Esophagus squamous epithelium (tissue), 4 donors: Measurements from ENCODE around the gene DYRK1A.

ENCODE experiments used
- CTCF ChIP-seq, 6 experiments: fragments of 450-650 bp in 4 of 6; fragments of 200-600 bp in 2 of 6; sonication (generic) in 2 of 6; IDR thresholded peaks; one replicate each; pipeline ENCODE4 v1.5.1; 2016 to 2019; ENCODE audit warnings: antibody characterized with exemption in 6 of 6, mild to moderate bottlenecking in 4 of 6, moderate library complexity in 4 of 6
- POLR2A ChIP-seq, 4 donors: fragments of 450-650 bp; IDR thresholded peaks; one replicate each; pipeline ENCODE4 v1.6.1; 2017; ENCODE audit warnings: antibody characterized with exemption in 4 of 4, mild to moderate bottlenecking in 4 of 4, moderate library complexity in 3 of 4

- no peak for TF ChIP-seq CTCF (IDR thresholded peaks at IDR 0.05)
- no peak for TF ChIP-seq POLR2A (IDR thresholded peaks at IDR 0.05)
Measured at GRCh38 chr21:37548521-37548981, 182.0 kb downstream of the DYRK1A start.
